Mesothelial cell of epicardium (in vitro differentiated cells): Measurements from ENCODE around the gene SMDT1. TPM values are rescaled to one million over a fixed set of nuclear protein-coding genes. Genes with fewer than 3 reads are reported as not detected.

Source experiments
- DNase-seq, 2 experiments: peaks; one replicate each; pipeline ENCODE4 v3.0.0; 2021; ENCODE audit warnings: low spot score in 2 of 2; ENCODE audit not compliant: unreplicated experiment in 2 of 2
- H3K27ac Mint-ChIP-seq: 2 replicates; pipeline ENCODE4 v1.8.0; 2021; ENCODE audit warnings: mixed read lengths
- H3K27me3 Mint-ChIP-seq: 2 replicates; pipeline ENCODE4 v1.8.0; 2021; ENCODE audit warnings: low read depth, mixed read lengths
- H3K36me3 Mint-ChIP-seq: 2 replicates; pipeline ENCODE4 v1.8.0; 2021; ENCODE audit warnings: mixed read lengths
- H3K4me1 Mint-ChIP-seq: 2 replicates; pipeline ENCODE4 v1.8.0; 2021; ENCODE audit warnings: mixed read lengths
- H3K4me3 Mint-ChIP-seq: 2 replicates; pipeline ENCODE4 v1.8.0; 2021; ENCODE audit warnings: mild to moderate bottlenecking, moderate library complexity, mixed read lengths
- H3K9me3 Mint-ChIP-seq: 2 replicates; pipeline ENCODE4 v1.8.0; 2021; ENCODE audit warnings: mixed read lengths
- CTCF ChIP-seq: fragments of 200-600 bp; sonication (generic); IDR thresholded peaks from one replicate; pipeline ENCODE4 v1.5.0; 2021; ENCODE audit warnings: antibody characterized with exemption; ENCODE audit not compliant: unreplicated experiment
- total RNA-seq: library from RNA; stranded (reverse); gene quantifications from 3 replicates; pipeline ENCODE4 v1.2.1, GENCODE V29; 2021

SMDT1 gene
- total RNA-seq, 1 donor from 2014 or later = 71.0 TPM

DNA sequence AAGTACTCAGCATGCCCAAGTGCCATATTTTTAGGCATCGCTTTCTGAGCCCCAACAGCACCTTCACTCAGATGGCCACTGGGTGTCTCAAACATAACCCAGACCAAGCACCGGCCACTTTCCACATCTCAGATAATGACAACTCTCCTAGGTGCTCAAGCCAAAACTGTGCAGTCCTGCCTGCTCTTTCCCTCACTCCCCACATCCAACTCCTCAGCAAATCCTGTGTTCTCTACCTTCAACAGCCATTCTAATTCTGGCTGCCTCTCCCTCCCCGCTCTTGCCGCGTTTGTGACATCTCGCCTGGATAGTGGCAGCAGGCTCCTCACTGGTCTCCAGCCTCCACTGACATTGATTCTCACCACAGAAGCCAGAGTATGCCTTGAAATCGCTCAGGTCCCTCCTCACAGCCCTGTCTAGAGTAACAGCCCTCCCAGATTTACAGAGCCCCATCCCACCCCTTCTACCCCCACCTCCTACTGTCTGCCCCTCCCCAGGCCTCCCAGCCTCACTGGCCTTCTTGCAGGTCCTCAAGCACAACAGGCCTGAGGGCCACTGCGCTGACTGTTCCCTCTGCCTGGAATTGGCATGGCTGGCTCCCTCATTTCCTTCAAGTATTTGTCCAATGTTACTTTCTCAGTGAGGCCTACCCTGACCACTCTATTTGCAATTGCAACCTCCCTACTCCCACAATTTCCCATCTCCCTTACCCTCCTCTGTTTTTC lies 6.7 kb upstream of the SMDT1 start:
- Mint-ChIP-seq H3K4me1 (peaks cover 36% of the 10 kb centered on the region), H3K36me3 (no peaks in the 10 kb centered on the region), H3K27ac (peak overlapping the region; percentile 67), H3K4me3 (peak overlapping the region; percentile 47), H3K9me3 (no peaks in the 10 kb centered on the region), H3K27me3 (no peaks in the 10 kb centered on the region)
- no peak for DNase-seq
- TF ChIP-seq CTCF = no peak

- no peak for TF ChIP-seq CTCF
- Mint-ChIP-seq H3K27ac (peak overlapping the region; percentile 67), H3K27me3 (no peaks in the 10 kb centered on the region), H3K4me3 (peak overlapping the region; percentile 47), H3K36me3 (no peaks in the 10 kb centered on the region), H3K9me3 (no peaks in the 10 kb centered on the region), H3K4me1 (peaks cover 41% of the 10 kb centered on the region)
- DNase-seq = no peak
Observed at GRCh38 chr22:42073621-42074041, 5.9 kb upstream of the SMDT1 start.

- TF ChIP-seq CTCF = peak; percentile 37
- Mint-ChIP-seq H3K27me3 (no peaks in the 10 kb centered on the region), H3K9me3 (no peaks in the 10 kb centered on the region), H3K36me3 (no peaks in the 10 kb centered on the region), H3K4me3 (peak within 1 kb of the TSS; percentile 48), H3K4me1 (peaks cover 48% of the 10 kb centered on the region), H3K27ac (peak within 1 kb of the TSS; percentile 67)
- peak in 1 of 2 experiments; percentile 42 for DNase-seq
Observed at GRCh38 chr22:42074132-42074811, 5.2 kb upstream of the SMDT1 start, which contains the start of gene PHETA2. TSS of gene PHETA2 (plus strand) at chr22:42074248. CDS start at chr22:42077294, 3,046 bp downstream.

GRCh38 chr22:42074846-42075676 lies 4.4 kb upstream of the SMDT1 start:
- H3K4me3 Mint-ChIP-seq = peak overlapping the region; percentile 46
- H3K27ac Mint-ChIP-seq = peak overlapping the region; percentile 35
- no peaks in the 10 kb centered on the region for H3K36me3 Mint-ChIP-seq
- no peak for TF ChIP-seq CTCF
- no peaks in the 10 kb centered on the region for H3K9me3 Mint-ChIP-seq
- peaks cover 46% of the 10 kb centered on the region for H3K4me1 Mint-ChIP-seq
- H3K27me3 Mint-ChIP-seq = no peaks in the 10 kb centered on the region
- peak in 1 of 2 experiments; percentile 11 for DNase-seq

GRCh38 chr22:42076764-42077485 lies 2.6 kb upstream of the SMDT1 start:
- Mint-ChIP-seq H3K27ac (no peak overlapping the region), H3K36me3 (peaks cover 3% of the 10 kb centered on the region), H3K4me1 (peaks cover 45% of the 10 kb centered on the region), H3K27me3 (no peaks in the 10 kb centered on the region), H3K4me3 (no peak overlapping the region), H3K9me3 (no peaks in the 10 kb centered on the region)
- TF ChIP-seq CTCF = no peak
- DNase-seq = no peak
